ENCODE results near the gene UBE2U.

UBE2U gene

DNA sequence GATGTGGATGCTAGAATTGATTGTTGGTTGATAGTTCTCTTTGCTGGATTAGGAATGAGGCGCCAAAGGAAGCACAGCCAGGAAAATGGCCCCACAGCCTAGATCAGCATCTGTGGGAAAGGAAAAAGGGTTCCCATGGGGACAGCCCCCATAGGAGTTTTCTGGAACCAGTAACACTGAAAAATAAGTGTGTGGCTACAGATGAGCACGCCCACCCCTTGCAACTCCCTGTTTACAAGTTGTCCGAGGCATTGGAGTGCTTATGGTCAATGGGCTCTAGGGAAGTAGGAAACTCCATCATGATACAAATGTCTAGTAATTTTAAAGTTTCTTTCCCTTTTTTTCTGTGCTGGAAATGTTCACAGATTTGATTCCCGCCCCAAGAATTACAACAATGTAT, 23.8 kb upstream of the UBE2U start:
- TF ChIP-seq GATA3 (IDR thresholded peaks at IDR 0.05; ENCODE audit: low read depth, low read length) (no peak), GATA2 (IDR thresholded peaks at IDR 0.05; ENCODE audit: low read depth, low read length) (no peak)

DNA sequence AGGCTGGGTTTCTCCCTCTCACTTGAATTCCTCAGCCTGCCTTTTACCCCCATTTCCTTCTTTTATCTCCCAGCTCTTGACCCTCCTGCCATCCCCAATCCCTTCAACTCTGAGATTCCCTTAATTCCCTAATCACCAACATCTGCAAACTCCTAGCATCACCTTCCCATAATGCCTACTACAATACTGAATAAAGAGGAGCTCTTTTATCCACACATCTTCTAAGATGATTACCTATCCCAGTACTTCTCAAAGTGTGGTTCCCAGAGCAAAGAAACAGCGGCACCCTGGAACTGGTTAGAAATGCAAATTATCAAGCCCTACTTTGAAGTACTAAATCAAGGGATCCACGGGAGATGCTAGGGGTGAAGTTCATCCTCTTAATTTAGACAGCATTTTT, 21.2 kb upstream of the UBE2U start:
- TF ChIP-seq GATA2 (IDR thresholded peaks at IDR 0.05; ENCODE audit: low read depth, low read length) (no peak), GATA3 (IDR thresholded peaks at IDR 0.05; ENCODE audit: low read depth, low read length) (no peak)

DNA sequence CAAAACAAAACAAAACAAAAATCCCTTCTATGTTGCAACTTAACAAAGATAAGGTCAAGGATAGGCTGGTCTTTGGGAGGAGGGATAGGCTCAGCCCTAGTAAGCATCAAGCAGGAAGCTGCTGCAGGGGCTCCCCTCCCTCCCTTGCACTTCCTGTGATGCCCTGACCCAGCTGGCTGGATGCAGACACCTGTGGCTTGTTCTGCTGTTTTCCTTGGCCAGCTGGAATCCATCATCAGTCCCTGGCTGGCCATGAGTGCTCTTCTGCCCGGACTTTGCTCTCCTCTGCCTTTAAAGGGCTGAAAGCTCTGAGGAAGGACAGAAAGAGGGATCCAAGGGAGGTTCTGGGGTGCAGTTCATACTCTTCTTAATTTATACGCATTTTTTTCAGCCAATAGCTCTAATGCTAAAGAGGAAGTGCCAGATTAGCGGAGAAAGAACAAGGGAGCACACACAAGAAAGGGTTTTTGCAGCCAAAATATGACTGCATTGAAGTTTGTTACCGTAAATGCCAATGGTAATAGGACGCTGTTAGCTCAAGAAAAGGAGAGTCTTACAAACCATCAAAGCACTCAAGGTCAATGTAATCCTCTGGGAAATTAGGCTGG, 19.9 kb upstream of the UBE2U start:
- no peak for TF ChIP-seq GATA2 (IDR thresholded peaks at IDR 0.05; ENCODE audit: low read depth, low read length)
- TF ChIP-seq GATA3 (IDR thresholded peaks at IDR 0.05; ENCODE audit: low read depth, low read length), result no peak

DNA sequence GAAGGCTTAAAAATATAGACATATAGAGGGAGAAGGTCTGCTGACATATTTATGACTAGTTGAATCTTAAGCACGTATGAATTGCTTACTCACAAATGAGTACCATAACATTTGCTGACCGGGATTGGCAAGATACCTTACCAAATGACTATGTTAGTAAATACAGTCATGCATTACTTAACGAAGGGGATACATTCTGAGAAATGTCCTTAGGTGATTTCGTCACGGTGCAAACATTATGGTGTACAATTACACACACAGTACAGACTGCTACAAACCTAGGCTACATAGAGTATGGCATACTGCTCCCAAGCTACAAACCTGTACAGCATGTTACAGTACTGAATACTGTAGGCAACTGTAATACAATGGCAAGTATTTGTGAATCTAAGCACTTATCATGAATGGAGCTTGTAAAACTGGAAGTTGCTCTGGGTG, 19.4 kb upstream of the UBE2U start:
- TF ChIP-seq GATA3 (IDR thresholded peaks at IDR 0.05; ENCODE audit: low read depth, low read length), result no peak
- no peak for TF ChIP-seq GATA2 (IDR thresholded peaks at IDR 0.05; ENCODE audit: low read depth, low read length)

DNA sequence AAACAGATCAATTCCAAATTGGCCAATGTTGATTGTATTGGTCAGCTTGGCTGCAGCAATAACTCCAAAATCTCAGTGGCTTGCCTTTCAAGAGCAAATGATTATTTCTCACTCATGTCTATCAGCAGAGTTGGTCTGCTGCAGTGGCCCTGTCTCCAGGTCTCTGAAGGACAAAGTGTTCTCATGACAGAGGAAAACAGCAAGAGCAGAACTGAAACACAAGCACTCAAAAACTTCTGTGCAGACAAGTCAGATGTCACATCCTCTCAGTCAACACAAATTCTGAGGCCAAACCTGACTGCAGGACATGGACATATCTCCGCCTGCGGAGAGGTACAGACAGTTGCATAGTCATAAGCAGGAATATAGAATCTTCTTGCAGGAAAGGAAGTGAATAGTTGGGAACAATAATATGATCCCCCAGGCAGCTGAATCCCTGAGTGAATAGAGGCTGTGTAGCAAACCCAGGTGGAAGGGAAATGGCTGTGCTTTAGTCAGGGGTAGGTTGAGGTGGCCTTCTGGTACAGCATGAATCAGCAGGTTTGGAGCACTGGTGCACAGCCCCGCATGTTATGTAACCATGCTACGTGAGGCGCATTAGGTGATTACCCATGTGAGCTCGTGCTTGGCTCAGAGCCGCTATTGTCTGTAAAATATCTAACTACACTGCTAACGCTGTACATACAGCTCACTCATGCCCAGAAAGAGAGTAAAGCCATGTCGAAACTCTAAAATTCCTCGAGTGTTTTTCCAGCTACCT, 17.1 kb upstream of the UBE2U start:
- TF ChIP-seq GATA3 (IDR thresholded peaks at IDR 0.05; ENCODE audit: low read depth, low read length) (no peak), GATA2 (IDR thresholded peaks at IDR 0.05; ENCODE audit: low read depth, low read length) (no peak)

DNA sequence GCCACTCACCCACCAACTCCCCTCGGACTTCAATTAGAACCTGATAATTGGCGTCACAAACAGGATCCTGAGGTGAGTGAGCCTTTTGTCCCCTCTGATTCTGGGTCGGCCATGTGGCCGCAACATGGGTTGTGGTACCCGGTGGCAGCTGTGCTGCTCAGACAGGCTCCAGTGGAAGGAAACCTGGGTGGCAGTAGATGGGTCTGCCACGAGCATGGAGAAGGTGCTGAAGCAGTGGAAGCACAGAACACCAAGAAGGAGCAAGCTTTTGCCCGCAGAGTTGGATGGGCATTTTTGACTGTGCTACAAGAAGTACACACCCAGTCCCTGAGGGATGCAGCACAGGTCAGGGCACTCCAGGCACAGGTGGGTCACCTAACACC, 16.5 kb upstream of the UBE2U start:
- TF ChIP-seq GATA3 (IDR thresholded peaks at IDR 0.05; ENCODE audit: low read depth, low read length), result no peak
- no peak for TF ChIP-seq GATA2 (IDR thresholded peaks at IDR 0.05; ENCODE audit: low read depth, low read length)

DNA sequence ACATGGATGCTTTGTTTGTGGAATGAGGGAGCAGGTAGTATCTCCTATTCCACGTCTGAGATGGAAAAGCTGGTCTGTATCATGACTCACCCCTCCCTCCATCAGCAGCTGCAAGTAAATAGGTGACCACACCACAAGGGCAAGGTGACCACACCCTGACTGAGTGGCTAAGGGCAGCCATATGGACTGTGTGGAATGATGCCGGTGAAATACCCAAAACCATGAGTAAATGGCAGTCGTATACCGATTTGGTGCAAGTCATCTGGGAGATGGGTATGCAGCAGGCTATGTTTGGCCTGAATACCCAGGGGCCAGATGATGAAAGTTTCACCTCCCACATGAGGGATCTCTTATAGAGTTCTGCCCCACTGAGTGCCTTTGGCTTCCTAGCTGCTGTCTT, 15.8 kb upstream of the UBE2U start:
- TF ChIP-seq GATA3 (IDR thresholded peaks at IDR 0.05; ENCODE audit: low read depth, low read length), result no peak
- TF ChIP-seq GATA2 (IDR thresholded peaks at IDR 0.05; ENCODE audit: low read depth, low read length), result no peak

DNA sequence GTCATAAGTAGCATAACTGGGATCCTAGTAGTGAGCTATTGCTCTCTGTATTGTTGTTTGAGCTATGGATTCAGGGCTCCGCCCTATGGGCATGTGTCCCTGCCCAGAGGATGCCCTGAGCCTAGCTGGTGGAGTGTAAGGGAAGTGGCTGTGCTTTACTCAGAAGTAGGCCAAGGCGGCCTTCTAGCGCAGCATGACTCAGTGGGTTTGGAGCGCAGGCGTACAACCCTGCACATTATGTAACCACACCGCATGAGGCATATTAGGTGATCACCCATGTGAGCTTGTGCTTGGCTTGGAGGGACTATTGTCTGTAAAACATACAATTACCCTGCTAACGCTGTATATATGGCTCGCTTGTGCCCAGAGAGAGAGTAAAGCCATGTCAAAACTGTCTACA, 11.1 kb upstream of the UBE2U start:
- no peak for TF ChIP-seq GATA2 (IDR thresholded peaks at IDR 0.05; ENCODE audit: low read depth, low read length)
- TF ChIP-seq GATA3 (IDR thresholded peaks at IDR 0.05; ENCODE audit: low read depth, low read length), result no peak

DNA sequence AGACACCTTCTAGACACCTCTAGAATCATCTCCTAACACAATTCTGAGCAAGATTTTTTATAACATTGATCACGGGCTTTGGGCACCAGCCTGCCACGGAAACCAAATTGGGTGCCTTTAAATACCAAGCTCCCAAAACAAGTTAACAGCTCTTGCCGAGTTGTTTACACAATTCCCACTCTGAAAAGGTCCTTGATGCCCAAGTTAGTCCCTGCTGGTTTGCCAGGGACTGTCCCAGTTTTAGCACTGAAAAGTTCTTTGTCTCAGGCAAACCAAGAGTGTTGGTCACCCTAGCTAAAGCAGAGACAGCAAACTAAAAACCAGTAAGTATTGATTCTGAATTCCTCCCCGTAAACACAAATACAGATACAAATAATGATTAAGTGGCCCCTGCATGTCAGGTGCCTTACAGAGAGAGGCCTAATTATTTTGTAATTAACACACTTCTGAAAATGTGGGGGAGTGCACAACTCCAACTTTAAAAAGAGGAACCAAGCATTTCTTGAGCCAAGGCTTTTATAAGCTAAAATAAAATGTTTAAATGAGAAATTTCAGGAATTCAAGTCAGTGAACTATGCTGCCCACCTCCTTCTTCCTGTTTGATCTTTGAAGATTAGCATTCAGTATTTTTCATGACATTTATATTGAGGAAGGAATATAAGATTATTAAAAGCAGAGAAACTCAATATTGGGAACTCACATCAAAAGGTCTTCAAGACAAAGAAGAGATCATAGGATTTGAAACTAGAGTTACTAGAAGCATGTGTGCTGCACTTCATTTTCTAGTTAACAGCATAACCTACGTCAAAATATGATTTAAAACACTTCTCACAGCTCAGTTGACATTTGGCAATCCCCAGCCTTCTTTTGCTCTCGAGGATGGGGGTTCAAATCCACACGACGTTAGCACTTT, 9.0 kb upstream of the UBE2U start:
- TF ChIP-seq GATA3 (IDR thresholded peaks at IDR 0.05; ENCODE audit: low read depth, low read length) (no peak), GATA2 (IDR thresholded peaks at IDR 0.05; ENCODE audit: low read depth, low read length) (no peak)

DNA sequence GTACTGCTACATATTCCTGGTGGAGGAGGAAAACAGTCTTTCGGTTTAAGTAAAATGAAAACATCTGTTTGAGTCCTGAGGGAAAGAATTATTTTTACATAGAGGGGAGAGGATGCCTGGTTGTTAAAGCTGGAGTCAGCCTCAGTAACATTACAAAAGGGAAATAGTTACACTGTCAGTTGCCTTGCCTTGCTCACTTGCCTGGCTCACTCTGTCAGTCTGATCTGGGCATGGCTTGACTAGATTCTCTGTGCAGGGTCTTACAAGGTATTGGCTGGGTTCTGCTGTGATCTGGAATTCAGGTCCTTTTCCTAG, 8.4 kb upstream of the UBE2U start:
- no peak for TF ChIP-seq GATA3 (IDR thresholded peaks at IDR 0.05; ENCODE audit: low read depth, low read length)
- TF ChIP-seq GATA2 (IDR thresholded peaks at IDR 0.05; ENCODE audit: low read depth, low read length), result no peak

DNA sequence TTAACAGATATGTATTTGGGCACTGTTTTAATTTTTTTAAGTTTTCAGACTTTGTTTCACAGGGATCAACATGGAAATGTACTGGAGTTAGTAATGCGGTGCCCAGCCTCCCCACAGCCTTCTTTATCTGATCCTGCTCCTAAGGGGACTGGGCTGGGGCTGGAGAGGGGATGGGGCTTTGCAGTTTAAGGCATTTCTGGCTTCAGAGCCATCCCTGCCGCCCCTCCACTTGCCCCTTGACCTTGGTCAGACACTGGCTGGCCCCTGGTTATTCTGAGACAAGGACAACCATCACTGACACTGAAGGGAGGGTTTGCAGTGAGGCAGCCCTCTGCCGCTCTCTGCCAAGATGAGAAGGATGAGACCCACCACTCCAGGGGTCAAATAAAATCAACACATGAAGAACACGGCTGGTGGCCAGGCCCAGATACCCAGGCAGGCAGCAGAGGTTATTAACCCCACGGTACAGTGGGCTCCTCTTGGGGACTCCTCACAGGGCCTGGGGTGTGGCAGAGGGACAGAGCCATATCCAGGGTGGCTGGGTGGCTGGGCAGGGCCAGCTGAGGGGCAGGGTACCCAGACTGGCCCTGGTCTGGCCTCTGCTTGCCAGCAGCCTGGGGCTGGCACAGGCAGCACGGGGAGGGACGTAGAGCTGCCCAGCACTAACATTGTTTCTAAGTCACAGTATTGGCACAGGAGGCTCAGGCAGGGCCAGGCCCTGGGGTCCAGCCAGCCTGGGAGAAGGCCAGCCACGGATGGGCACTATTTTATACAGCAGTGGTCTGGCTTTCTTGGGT, 7.2 kb upstream of the UBE2U start:
- TF ChIP-seq GATA3 (IDR thresholded peaks at IDR 0.05; ENCODE audit: low read depth, low read length), result no peak
- peak; percentile 25; the same call in 1 of the 2 replicates for TF ChIP-seq GATA2 (IDR thresholded peaks at IDR 0.05; ENCODE audit: low read depth, low read length)

DNA sequence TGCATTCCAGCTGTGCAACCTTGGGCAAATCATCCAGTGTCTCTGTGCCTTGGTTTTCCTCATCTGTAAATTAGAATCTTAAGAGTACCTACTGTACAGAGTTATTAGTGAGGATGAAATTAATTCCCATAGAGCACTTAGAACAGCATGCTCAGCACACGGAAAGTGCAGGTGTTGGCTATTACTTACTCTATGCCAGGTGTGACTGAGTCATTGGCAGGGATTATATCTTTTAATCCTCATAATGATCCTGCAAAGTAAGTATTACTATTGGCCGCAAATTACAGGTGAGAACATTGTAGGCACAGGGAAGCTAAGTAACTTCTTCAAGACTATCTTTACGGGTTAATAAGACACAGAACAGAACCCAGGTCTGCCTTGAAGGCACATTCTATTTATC, 6.3 kb upstream of the UBE2U start:
- TF ChIP-seq GATA2 (IDR thresholded peaks at IDR 0.05; ENCODE audit: low read depth, low read length), result no peak
- TF ChIP-seq GATA3 (IDR thresholded peaks at IDR 0.05; ENCODE audit: low read depth, low read length), result no peak

DNA sequence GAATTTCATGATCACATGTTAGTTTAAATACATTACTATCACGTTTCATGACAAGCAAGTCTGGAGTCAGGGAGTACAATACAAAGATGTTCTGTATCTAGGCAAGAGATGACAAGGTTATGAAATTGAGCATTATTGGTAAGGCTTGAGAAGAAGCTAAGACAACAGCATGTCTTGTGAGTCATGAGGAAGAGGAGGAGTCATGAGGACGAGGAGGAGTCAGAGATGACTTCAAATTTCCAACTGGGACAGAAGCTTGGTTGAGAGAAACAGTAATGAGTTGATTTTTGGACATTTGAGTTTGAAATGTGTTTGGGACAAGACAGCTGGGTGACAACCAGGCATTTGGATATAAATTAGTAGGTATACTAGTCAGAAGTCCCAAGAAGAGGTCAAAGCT, 4.3 kb upstream of the UBE2U start:
- no peak for TF ChIP-seq GATA3 (IDR thresholded peaks at IDR 0.05; ENCODE audit: low read depth, low read length)
- no peak for TF ChIP-seq GATA2 (IDR thresholded peaks at IDR 0.05; ENCODE audit: low read depth, low read length)

DNA sequence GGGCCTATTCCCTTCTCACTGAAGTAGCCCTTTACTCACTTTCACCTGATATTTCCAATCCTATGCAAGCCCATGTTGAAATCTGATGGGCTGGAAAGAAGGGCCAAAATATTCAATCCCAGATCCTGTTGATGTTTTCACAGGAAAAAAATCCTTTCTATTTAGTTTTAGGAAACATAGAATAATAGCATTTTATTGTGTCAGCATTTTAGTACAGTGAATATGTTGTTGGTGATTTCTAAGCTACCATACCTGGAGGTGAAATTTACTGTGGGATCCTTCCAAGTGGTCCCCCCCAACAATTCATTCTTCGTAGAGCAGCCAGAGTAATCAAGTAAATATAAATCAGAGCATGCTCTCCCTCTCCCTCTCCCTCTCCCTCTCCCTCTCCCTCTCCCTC, 3.4 kb upstream of the UBE2U start:
- TF ChIP-seq GATA2 (IDR thresholded peaks at IDR 0.05; ENCODE audit: low read depth, low read length), result no peak
- no peak for TF ChIP-seq GATA3 (IDR thresholded peaks at IDR 0.05; ENCODE audit: low read depth, low read length)
